HG03045 (cell line): Measurements from ENCODE around the gene KRT75.
"Not testable (repeated sequence)": the region's sequence is repeated elsewhere in the genome, so short reads cannot be mapped to it uniquely, and the experiment has no call there.

Experiments
- ATAC-seq: cut with Tn5 transposase; IDR thresholded peaks from one replicate; pipeline ENCODE4 v1.9.1; 2021; ENCODE audit warnings: mild to moderate bottlenecking, moderate library complexity; ENCODE audit not compliant: unreplicated experiment

The KRT75 gene

GRCh38 chr12:52434081-52434733 is at the start of gene KRT75:
KRT75 (minus strand) TSS chr12:52434371; CDS start chr12:52434304, 67 bp downstream.
- no peak for ATAC-seq

GRCh38 chr12:52480073-52480472 is 45.9 kb upstream of the KRT75 start:
- ATAC-seq: no peak

DNA sequence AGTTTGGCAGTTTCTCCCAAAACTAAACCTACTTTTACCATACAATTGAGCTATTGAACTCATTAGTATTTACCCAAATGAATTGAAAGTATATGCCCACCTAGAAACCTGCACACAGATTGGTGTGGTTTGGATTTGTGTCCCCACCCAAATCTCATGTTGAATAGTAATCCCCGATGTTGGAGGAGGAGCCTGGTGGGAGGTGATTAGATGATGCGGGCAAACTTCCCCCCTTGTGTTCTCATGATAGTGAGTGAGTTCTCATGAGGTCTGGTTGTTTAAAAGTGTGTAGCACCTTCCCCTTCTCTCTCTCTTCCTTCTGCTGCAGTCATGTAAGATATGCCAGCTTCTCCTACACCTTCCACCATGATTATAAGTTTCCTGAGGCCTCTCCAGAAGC is 43.5 kb upstream of the KRT75 start:
- no peak for ATAC-seq

DNA sequence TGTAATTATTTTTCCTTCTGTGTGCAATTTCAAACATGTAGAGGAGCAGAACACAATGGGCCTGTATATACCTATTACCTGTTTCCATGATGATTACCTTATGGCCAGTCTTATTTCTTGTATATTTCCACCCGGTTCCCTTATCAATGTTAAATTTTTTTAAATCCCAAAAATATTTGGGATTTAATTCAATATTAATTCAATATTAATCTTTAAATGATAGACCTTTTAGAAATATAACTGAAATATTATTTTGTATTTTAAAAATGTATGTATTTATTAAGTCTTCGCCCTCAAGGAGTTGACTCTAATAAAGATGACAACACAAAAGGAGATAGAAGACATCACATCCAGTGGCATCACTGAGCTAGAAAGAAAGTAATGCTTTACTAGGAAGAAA is 40.0 kb upstream of the KRT75 start:
- ATAC-seq: no peak

GRCh38 chr12:52473768-52474167 is 39.6 kb upstream of the KRT75 start, which contains the start of gene KRT6C:
KRT6C (minus strand) TSS chr12:52473805; CDS start chr12:52473737, 68 bp downstream.
- ATAC-seq: no peak

DNA sequence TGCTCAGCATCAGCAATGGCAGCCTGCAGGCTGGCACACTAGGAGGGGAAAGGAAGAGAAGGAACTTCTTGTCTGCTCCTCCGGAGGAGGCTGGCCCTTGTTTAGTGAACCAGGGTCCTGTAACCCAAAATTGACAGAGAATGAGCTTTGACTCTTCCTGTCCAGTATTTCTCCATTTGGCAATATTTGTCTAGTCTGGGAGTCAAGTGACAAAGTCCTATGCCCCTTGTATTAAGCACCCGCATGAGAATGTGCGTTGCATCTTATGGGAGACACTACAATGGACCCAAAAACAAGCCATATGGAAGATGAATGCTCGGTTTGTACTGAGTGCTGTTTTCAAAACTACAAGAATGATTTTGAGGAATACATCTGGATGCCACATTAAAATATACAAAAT is 35.7 kb upstream of the KRT75 start:
- no peak for ATAC-seq

GRCh38 chr12:52464897-52465296 is 30.7 kb upstream of the KRT75 start:
- no peak for ATAC-seq

DNA sequence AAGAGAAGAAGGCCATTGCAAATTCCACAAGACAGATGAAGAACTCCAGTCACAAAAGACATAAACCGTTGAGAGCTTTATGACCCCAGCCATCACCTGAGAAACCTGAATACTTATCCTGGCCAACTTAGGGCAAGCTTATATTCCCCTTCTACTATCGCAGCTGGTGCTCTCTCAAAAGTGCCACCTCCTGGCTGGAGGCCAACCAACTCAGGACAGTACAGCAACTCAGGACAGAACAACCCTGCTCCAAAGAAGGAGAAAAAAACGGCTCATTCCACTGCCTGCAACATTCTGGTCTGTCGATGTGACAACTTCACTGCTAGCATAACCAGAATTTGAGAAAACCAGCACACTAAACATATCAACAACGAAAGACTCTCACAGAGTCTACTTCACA is 27.5 kb upstream of the KRT75 start:
- no peak for ATAC-seq

DNA sequence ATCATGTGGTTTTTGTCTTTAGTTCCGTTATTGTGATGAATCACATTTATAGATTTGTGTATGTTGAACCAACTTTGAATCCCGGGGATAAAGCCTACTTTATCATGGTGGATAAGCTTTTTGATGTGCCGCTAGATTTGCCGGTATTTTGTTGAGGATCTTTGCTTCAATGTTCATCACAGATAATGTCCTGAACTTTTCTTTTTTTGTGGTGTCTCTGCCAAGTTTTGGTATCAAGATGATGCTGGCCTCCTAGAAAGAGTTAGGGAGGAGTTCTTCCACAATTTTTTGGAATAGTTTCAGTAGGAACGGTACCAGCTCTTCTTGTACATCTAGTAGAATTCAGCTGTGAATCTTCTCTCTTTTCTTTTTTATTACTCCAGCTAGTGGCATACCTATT is 24.7 kb upstream of the KRT75 start:
- no peak for ATAC-seq

- ATAC-seq: no peak
Observed at GRCh38 chr12:52455821-52456220, 21.6 kb upstream of the KRT75 start.

DNA sequence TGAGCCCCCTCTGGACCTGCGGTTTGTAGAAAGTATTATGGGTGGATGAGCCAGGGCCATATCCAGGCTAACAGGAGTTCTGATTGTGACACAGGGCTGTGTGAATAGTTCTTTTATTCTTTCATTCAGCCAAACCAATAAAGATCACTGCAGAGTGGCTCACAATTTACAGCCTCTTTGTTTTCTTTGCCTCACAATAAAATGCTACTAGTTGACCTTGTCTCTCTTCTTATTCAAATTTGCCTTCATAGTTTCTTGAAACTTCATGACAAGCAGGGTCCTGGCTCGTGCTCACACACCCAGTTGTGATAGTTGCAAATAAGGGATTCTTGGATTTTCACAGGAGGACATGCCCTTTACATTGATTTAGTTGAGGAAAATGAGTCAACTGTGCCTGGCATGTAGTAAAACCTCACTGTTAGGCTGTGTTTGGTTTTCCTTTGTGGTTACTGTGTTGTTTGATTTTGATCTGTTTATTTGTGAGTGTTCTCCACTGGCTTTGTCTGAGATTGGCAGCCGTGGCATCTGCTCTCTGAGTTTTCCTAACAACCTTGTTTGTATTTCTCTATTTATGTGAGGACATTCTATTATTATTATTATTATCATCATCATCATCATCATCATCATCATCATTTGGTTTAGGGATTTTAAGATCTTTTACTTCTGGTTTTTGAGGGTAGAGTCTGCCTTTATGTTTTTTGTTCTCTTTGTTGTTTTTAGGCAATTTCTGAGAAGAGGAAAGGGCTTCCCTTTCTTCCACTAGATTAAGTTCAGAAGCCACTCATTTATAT is 20.4 kb upstream of the KRT75 start:
- no peak for ATAC-seq

- no peak for ATAC-seq
Observed at GRCh38 chr12:52452101-52452500, 17.9 kb upstream of the KRT75 start, which contains the start of gene KRT6B. KRT6B (minus strand) TSS chr12:52452146; CDS start chr12:52452078, 68 bp downstream.

- no peak for ATAC-seq
Observed at GRCh38 chr12:52448228-52448627, 14.1 kb upstream of the KRT75 start.

DNA sequence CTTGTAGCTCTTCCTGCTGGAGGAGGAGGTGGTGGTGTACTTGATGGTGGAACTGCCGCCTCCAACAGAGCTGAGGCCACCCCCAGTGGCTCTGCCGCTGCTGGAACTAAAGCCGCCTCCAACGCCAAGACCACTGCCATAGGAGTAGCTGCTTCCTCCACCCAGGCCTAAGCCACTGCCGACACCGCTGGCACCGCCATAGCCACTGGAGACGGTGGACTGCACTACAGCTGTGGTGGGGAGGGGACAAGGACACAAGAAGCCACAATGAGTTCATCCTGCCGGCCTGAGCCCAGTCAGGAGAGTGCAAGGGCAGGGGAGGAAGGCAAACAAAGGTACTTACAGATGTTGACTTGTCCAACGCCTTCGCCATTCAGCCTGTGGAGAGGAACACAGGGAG is 13.0 kb upstream of the KRT75 start:
- ATAC-seq: not testable (repeated sequence)

DNA sequence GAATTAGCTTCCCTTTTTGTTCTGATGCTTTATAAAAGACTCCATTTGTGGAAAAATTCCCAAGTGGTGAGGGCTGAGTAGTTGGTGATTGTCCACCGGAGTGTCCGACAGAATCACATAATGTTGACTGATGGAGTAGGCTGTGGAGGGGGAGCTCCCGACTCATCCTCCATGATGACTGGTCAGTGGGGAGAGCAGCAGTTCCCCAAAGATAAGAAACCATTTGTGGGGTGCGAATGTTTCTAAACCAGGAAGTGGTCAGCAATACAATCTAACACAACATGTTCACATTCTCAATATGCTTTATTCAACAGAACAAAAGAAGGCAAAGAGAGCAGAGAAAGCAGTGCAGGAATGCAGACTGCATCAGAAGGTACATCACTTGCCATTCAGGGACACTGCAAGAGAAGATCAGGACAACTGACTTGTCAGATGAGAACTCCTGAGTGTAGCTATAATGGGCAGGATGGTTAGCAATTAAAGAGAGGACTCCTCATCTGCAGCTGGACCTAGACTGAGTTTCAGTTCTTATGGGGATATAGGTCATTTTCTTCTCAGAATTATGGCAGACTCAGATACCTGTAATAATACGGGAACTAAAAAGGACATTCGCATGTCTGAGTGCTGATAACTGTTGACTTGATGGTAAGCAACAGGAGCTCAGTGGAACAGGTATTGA is 12.3 kb upstream of the KRT75 start:
- no peak for ATAC-seq

DNA sequence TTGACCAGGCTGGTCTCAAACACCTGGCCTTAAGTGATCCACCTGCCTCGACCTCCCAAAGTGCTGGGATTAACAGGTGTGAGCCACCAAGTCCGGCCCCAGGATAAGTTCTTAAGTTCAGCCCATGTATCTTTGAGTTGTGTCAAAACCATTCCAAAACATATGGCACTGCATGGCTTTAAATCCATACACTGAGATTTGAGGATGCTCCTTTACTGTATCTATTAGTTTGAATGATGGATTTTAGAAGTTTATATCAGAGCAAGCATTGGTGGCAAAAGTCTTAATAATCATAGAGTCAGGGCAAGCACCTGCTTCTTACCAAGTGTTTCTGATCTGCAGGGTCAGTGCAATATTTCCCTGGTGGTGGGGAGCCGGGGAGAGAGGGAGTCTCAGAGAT is 11.7 kb upstream of the KRT75 start:
- no peak for ATAC-seq

GRCh38 chr12:52444647-52445595 is 10.8 kb upstream of the KRT75 start:
- ATAC-seq: no peak

DNA sequence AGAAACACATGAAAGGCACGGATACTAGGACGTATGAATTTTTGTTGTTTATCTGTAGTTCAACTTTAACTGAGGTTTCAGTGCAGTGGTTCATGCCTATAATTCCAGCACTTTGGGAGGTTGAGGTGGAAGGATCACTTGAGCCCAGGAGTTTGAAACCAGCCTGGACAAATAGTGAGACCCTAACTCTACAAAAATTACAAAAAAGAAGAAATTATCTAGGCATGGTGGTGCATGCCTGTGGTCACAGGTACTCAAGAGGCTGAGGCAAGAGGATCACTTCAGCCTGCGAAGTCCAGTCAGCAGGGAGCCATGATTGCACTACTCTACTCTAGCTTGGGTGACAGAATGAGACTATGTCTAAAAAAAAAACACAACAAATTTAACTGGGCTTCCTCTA is 9.8 kb upstream of the KRT75 start:
- no peak for ATAC-seq

- ATAC-seq: no peak
Observed at GRCh38 chr12:52442600-52443061, 8.5 kb upstream of the KRT75 start.

DNA sequence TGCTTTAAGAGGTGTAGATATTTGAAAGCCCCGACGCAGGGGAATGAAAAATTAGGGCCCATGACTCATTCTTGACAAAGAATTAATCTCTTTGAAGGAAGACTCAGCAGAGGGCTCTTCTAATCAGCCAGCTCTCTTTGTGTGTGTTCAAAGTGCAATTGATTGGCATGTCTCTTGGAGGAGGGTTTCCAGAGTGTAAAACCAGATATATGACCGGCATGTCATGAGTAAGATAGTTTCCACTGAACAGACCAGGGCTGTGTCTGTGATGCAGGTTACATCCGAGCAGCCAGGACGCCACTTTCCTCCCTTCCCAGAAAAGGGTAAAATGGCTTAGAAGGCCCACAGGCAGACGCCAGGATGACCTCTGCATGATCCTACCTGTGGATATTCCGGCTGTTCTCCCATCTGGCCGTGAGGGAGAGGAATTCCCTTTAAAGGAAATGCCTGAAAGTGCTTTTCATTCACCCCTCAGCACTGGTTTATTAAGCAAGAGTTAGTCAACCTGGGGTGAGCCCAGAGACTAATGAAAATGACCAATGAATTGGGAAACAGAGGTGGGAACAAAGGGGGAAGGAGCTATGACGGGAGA is 7.2 kb upstream of the KRT75 start:
- no peak for ATAC-seq
